Left ventricle myocardium inferior (tissue), 1 donor: ENCODE measurements around the gene TMEM95. TPM values are rescaled to one million over a fixed set of nuclear protein-coding genes. Genes with fewer than 3 reads are reported as not detected.
"Not testable (repeated sequence)": the region's sequence is repeated elsewhere in the genome, so short reads cannot be mapped to it uniquely, and the experiment has no call there.

Source experiments
- DNase-seq: peaks from one replicate; pipeline ENCODE4 v3.0.0-alpha.2; 2020
- H3K27ac ChIP-seq: fragments of 200-600 bp; replicated peaks from 2 replicates; pipeline ENCODE4 v1.8.0; 2021
- H3K27me3 ChIP-seq: fragments of 200-600 bp; 2 replicates; pipeline ENCODE4 v1.8.0; 2021; ENCODE audit warnings: low read depth
- H3K36me3 ChIP-seq: fragments of 200-600 bp; 2 replicates; pipeline ENCODE4 v1.8.0; 2021
- H3K4me1 ChIP-seq: fragments of 200-600 bp; 2 replicates; pipeline ENCODE4 v1.8.0; 2021
- H3K4me3 ChIP-seq: fragments of 200-600 bp; 2 replicates; pipeline ENCODE4 v1.8.0; 2021; ENCODE audit warnings: mild to moderate bottlenecking, moderate library complexity
- H3K9me3 ChIP-seq: fragments of 200-600 bp; replicated peaks from 2 replicates; pipeline ENCODE4 v1.8.0; 2021
- intact Hi-C: fragments of 100-400 bp; cut with micrococcal nuclease; formaldehyde crosslinking; loops from one replicate; pipeline ENCODE4 v1.11.0; 2022
- total RNA-seq: library from RNA; stranded (reverse); fragmentation: NEBNext Ultra II Directional; extraction: Animal tissue kit (Norgen Biotek cat#: 25700); gene quantifications from one replicate; pipeline ENCODE4 v1.2.1, GENCODE V29; 2021
- TF ChIP-seq, protein P1 (sequence below): fragments of 200-600 bp; IDR thresholded peaks from 2 replicates; pipeline ENCODE4 v1.8.0; 2021; ENCODE audit warnings: antibody characterized with exemption, mild to moderate bottlenecking, borderline replicate concordance
- donor health status: DM: no; HTN: yes; CAD: no; lungs with severe emphysema.

The TMEM95 gene
- total RNA-seq, 1 donor from 2014 or later = not detected

DNA sequence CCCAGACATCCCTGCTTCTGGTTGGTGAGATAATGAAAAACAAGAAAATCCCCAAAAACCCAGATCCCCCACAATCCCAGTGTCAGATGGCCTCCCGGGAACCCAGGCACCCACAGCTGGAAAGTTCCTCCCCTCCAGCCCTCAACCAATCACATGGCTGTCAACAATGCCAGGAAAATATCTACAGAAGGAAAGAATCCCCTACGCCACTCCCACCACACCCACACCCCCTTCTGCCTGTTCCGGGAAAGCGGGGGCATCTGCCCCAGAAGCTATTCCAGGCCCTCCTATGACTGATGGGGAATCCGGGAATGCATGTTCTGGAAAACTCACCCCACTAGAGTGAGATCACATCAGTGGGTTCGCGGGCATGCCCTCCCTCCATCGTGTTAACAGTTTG, 1.8 kb downstream of the TMEM95 start:
- H3K4me1 ChIP-seq = peaks cover 41% of the 10 kb centered on the region
- no peaks in the 10 kb centered on the region for H3K27me3 ChIP-seq
- no peak overlapping the region for H3K27ac ChIP-seq
- DNase-seq = no peak
- no peaks in the 10 kb centered on the region for H3K36me3 ChIP-seq
- H3K9me3 ChIP-seq = no peaks in the 10 kb centered on the region
- no peak overlapping the region for H3K4me3 ChIP-seq
- intact Hi-C loops = no loop called here
- TF ChIP-seq, protein P1, sequence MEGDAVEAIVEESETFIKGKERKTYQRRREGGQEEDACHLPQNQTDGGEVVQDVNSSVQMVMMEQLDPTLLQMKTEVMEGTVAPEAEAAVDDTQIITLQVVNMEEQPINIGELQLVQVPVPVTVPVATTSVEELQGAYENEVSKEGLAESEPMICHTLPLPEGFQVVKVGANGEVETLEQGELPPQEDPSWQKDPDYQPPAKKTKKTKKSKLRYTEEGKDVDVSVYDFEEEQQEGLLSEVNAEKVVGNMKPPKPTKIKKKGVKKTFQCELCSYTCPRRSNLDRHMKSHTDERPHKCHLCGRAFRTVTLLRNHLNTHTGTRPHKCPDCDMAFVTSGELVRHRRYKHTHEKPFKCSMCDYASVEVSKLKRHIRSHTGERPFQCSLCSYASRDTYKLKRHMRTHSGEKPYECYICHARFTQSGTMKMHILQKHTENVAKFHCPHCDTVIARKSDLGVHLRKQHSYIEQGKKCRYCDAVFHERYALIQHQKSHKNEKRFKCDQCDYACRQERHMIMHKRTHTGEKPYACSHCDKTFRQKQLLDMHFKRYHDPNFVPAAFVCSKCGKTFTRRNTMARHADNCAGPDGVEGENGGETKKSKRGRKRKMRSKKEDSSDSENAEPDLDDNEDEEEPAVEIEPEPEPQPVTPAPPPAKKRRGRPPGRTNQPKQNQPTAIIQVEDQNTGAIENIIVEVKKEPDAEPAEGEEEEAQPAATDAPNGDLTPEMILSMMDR = no peak

DNA sequence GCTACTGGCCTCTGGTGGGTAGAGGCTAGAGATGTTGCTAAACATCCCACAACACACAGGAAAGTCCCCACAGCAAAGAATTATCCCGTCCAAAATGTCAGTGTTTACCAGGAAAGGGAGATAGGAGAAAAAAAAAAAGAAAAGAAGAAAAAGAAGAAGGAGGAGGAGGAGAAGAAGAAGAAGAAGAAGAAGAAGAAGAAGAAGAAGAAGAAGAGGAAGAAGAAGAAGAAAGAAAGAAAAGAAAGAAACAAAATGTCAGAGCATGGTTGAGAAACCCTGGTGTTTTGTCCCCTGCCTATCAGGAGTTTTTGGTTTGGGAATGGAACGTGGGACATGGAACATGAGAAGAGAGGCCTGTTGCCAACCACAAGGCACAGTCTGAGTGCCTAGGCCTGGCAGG, 2.4 kb downstream of the TMEM95 start:
- no peak overlapping the region for H3K27ac ChIP-seq
- H3K9me3 ChIP-seq = no peaks in the 10 kb centered on the region
- no peaks in the 10 kb centered on the region for H3K27me3 ChIP-seq
- TF ChIP-seq, protein P1 = no peak
- intact Hi-C loops = no loop called here
- H3K36me3 ChIP-seq = no peaks in the 10 kb centered on the region
- no peak for DNase-seq
- H3K4me1 ChIP-seq = peaks cover 36% of the 10 kb centered on the region
- H3K4me3 ChIP-seq = no peak overlapping the region

- Histone ChIP-seq H3K4me3 (no peak overlapping the region), H3K9me3 (no peaks in the 10 kb centered on the region), H3K36me3 (no peaks in the 10 kb centered on the region), H3K27me3 (no peaks in the 10 kb centered on the region), H3K4me1 (no peaks in the 10 kb centered on the region), H3K27ac (no peak overlapping the region)
- TF ChIP-seq, protein P1 = no peak
- DNase-seq = no peak
- intact Hi-C loops = no loop called here
Observed at GRCh38 chr17:7361906-7362305, 7.0 kb downstream of the TMEM95 start.

DNA sequence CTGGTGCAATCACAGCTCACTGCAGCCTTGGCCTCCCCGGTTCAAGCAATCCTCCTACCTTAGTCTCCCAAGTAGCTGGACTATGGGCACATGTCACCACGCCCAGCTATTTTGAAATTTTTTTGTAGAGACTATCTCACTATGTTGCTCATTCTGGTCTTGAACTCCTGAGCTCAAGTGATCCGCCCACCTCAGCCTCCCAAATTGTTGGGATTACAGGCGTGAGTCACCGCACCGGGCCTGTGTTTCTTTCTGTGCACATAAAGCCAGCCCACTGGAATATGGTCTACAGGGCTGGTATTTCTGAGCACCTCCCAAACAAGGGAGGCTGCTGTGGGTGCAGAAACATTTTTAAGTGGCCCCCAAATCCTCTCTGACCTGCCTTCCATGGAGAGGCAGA, 8.4 kb downstream of the TMEM95 start:
- no peak for DNase-seq
- Histone ChIP-seq H3K4me1 (no peaks in the 10 kb centered on the region), H3K9me3 (no peaks in the 10 kb centered on the region), H3K4me3 (no peak overlapping the region), H3K27me3 (peaks cover 6% of the 10 kb centered on the region), H3K36me3 (no peaks in the 10 kb centered on the region), H3K27ac (no peak overlapping the region)
- TF ChIP-seq, protein P1 = no peak
- intact Hi-C loops = no loop called here

GRCh38 chr17:7365963-7366362, 11.0 kb downstream of the TMEM95 start:
- DNase-seq, H3K36me3 ChIP-seq, H3K27ac ChIP-seq, H3K4me3 ChIP-seq, H3K9me3 ChIP-seq, H3K4me1 ChIP-seq, intact Hi-C loops: not testable (repeated sequence)
- H3K27me3 ChIP-seq = peaks cover 21% of the 10 kb centered on the region

- Histone ChIP-seq H3K36me3 (no peaks in the 10 kb centered on the region), H3K27ac (no peak overlapping the region), H3K27me3 (peaks cover 21% of the 10 kb centered on the region), H3K4me3 (no peak overlapping the region), H3K4me1 (no peaks in the 10 kb centered on the region), H3K9me3 (no peaks in the 10 kb centered on the region)
- DNase-seq = no peak
- TF ChIP-seq, protein P1 = no peak
- intact Hi-C loops = no loop called here
Observed at GRCh38 chr17:7367083-7367482, 12.1 kb downstream of the TMEM95 start.
